Left renal pelvis (tissue), 4 donors: ENCODE measurements around the gene IGF2BP1. TPM values are rescaled to one million over a fixed set of nuclear protein-coding genes. Genes with fewer than 3 reads are reported as not detected.
"Not testable (repeated sequence)": the region's sequence is repeated elsewhere in the genome, so short reads cannot be mapped to it uniquely, and the experiment has no call there.

Experiments used
- DNase-seq, 4 donors: peaks; one replicate each; pipeline ENCODE4 v3.0.0-alpha.2; 2013; ENCODE audit warnings: low read depth in 4 of 4, low spot score in 3 of 4
- polyA plus RNA-seq, 4 donors: library from polyadenylated mRNA; unstranded; fragments of 120-200 nt; gene quantifications; one replicate each; pipeline ENCODE4 v1.2.1, GENCODE V29; 2013; ENCODE audit not compliant: insufficient read length in 4 of 4

IGF2BP1 gene
- polyA plus RNA-seq, 4 donors = 5.7 to 26.7 (median 20.0) TPM

DNA sequence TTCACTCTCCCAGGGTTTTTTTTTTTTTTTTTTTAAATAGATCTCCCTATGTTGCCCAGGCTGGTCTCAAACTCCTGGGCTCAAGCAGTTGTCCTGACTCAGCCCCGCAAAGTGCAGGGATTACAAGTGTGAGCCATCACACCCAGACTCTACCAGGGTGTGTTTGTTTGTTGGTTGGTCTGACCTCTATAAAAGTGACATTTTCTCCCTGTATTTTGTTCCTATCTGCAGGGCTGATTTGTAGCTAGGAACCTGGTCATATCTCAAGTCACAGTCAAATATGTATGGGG is 89.1 kb downstream of the IGF2BP1 start:
- no peak for DNase-seq

- no peak for DNase-seq
Measured at GRCh38 chr17:49086649-49087048, 89.5 kb downstream of the IGF2BP1 start.

GRCh38 chr17:49089094-49089493 is 91.9 kb downstream of the IGF2BP1 start:
- DNase-seq = no peak

DNA sequence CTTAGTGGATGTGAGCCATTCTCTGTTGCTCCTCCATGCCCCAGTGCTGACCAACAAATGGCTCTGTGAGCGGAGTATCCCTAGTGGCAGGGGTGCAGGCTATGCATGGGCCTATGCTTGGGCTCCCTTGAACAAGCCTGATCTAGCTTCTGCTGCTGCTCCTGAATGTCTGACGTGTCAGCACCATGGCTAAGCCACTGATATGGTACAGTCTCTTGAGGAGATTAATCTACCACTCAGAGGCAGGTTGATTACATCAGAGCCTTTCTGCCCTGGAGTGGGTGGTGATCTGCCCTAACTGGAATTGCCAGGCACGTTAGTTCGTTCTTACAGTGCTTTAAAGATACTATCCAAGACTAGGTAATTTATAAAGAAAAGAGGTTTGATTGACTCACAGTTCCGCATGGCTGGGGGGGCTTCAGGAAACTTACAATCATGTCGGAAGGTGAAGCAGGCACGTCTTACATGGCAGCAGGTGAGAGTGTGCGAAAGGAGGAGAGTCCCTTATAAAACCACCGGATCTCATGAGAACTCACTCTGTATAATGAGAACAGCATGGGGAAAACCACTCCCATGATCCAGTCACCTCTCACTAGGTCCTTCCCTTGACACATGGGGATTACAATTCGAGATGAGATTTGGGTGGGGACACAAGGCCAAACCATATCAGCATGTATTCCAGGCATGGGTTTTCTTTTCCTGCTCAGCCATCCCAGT is 93.9 kb downstream of the IGF2BP1 start:
- no peak for DNase-seq

DNA sequence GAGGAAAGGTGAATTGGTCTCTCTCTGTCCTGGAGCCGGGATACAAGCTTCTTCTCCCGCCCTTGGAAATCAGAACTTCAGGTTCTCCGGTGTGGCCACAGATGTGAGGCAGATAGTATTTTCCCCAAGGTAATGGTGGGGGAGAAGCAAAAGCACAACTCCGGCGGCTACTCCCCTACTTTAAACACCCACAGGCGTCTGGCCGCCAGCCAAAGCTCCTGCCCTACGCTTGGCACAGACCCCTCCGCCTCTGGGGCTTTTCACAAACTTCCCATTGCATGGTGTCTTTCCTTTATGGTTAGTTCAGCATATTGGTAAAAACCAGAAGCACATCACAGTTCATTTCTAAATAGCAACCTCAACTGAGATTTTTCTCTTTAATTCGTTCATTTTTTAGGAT is 95.9 kb downstream of the IGF2BP1 start:
- no peak for DNase-seq

- no peak for DNase-seq
Measured at GRCh38 chr17:49100601-49101000, 103.4 kb downstream of the IGF2BP1 start.

GRCh38 chr17:49101054-49101534 is 103.9 kb downstream of the IGF2BP1 start:
- no peak for DNase-seq

DNA sequence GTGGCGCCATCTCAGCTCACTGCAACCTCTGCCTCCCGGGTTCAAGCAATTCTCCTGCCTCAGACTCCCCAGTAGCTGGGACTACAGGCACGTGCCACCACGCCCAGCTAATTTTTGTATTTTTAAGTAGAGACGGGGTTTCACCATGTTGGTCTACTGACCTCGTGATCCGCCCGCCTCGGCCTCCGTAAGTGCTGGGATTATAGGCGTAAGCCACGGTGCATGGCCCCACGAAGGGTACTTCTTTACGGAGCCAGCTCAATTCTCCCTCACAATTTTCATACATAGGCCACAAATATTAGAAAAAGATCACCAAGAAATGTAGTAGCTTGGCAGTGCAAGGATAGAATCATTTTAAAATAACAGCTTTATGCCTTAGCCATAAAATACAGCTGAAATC is 106.2 kb downstream of the IGF2BP1 start:
- DNase-seq = not testable (repeated sequence)

GRCh38 chr17:49104511-49105074 is 107.4 kb downstream of the IGF2BP1 start:
- DNase-seq = no peak

Other genes with a start within 250 kb of the IGF2BP1 start
- gene TTLL6, start 180.2 kb upstream of the IGF2BP1 start, polyA plus RNA-seq = under 1 TPM in 3 of 4 donors, not detected in 1; 0.24 to 0.67 (median 0.32) TPM
- 10 to 100 TPM; 71.0 to 87.9 (median 81.8) TPM for gene CALCOCO2, start 166.3 kb upstream of the IGF2BP1 start, polyA plus RNA-seq
- 100 to 1,000 TPM; 102 to 157 (median 143) TPM for gene ATP5MC1, start 104.6 kb upstream of the IGF2BP1 start, polyA plus RNA-seq
- 100 to 1,000 TPM in 1 of 4 donors, 10 to 100 TPM in 3; 85.5 to 105 (median 96.1) TPM for gene UBE2Z, start 89.0 kb upstream of the IGF2BP1 start, polyA plus RNA-seq
- 100 to 1,000 TPM in 2 of 4 donors, 10 to 100 TPM in 2; 67.4 to 112 (median 96.5) TPM for gene SNF8, start 52.5 kb upstream of the IGF2BP1 start, polyA plus RNA-seq
- not detected for gene GIP, start 28.8 kb upstream of the IGF2BP1 start, polyA plus RNA-seq
- gene B4GALNT2, start 135.4 kb downstream of the IGF2BP1 start, polyA plus RNA-seq = 1 to 10 TPM in 1 of 4 donors, under 1 TPM in 3; 0.16 to 1.7 (median 0.39) TPM
- 1 to 10 TPM; 1.5 to 2.0 (median 1.7) TPM for gene GNGT2, start 213.2 kb downstream of the IGF2BP1 start, polyA plus RNA-seq
- gene ABI3, start 213.3 kb downstream of the IGF2BP1 start, polyA plus RNA-seq = 1 to 10 TPM; 2.9 to 5.6 (median 4.1) TPM
- 10 to 100 TPM in 1 of 4 donors, 1 to 10 TPM in 3; 1.3 to 22.7 (median 2.3) TPM for gene PHOSPHO1, start 233.4 kb downstream of the IGF2BP1 start, polyA plus RNA-seq